ENCODE data around the gene NHERF1. TPM values are rescaled to one million over a fixed set of nuclear protein-coding genes. Genes with fewer than 3 reads are reported as not detected.

Gene NHERF1
- total and polyA plus RNA-seq, 2 of the 8 experiments (the other 6 are each of a cell fraction or from before 2014, with no cell fraction given) = 92.9 to 99.2 TPM

DNA sequence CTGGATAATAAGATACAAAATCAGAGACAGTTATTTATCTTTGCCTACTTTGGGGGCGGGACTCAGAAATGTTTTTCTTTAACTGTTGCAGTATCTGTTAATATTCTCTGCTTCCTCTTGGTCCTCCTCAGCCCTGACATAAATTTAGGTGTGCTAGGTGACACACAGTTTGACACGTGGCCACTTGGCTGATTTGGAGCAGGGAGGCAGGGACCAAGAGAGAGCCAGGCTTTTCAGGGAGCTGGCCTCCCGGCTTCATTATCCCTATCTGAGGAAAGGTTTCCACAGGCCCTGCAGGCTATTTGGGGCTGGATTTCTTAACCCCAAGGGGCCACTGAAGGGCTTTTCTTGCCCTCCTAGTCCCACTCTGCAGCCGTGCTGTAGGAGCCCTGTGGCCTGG, 47.8 kb downstream of the NHERF1 start:
- no peak overlapping the region for H3K18ac ChIP-seq (ENCODE audit: extremely low read depth, low read length)
- H3K36me3 ChIP-seq (ENCODE audit: control insufficient read depth in 2 of 4, insufficient read depth in 4 of 4, low read length in 3 of 4) = peaks cover 0 to 29% (median 6%) of the 10 kb centered on the region in 4 experiments; a peak in 7 of 8 replicates
- no peaks in the 10 kb centered on the region for H3K23me2 ChIP-seq (ENCODE audit: low read depth, low read length)
- no peak overlapping the region for H2AFZ ChIP-seq (ENCODE audit: low read length)
- H3K79me2 ChIP-seq (ENCODE audit: control insufficient read depth in 1 of 2, insufficient read depth in 2 of 2, low read length in 2 of 2) = no peaks in the 10 kb centered on the region
- ChIA-PET CTCF (ENCODE audit: partially characterized antibody) (interaction anchor here (1.6 to 99.6 kb wide), 4 partner anchors 13 to 50 kb away, joined by 5 to 2981 read pairs (median 16); partner anchors contain the start of genes FDXR and GRIN2C), POLR2A (ENCODE audit: partially characterized antibody) (interaction anchor here (0.8 kb wide), 1 partner anchor 12 kb away, joined by 4 read pairs; no protein-coding TSS in a partner anchor)
- H2BK12ac ChIP-seq (ENCODE audit: low read depth, low read length) = no peak overlapping the region
- no peak overlapping the region for H3K23ac ChIP-seq (ENCODE audit: insufficient read length)
- no peak overlapping the region for H3K56ac ChIP-seq (replicated peaks; ENCODE audit: insufficient read length, low read depth, low read length)
- no peak overlapping the region for H3K4ac ChIP-seq (replicated peaks; ENCODE audit: insufficient read length, low read depth, low read length)
- no peak overlapping the region for H2BK15ac ChIP-seq (ENCODE audit: low read length)
- no peak overlapping the region for H4K91ac ChIP-seq (replicated peaks; ENCODE audit: insufficient read length, low read length)
- no peak overlapping the region for H2BK20ac ChIP-seq (ENCODE audit: low read length)
- H3K4me2 ChIP-seq (ENCODE audit: insufficient read depth in 1 of 2, low read depth in 2 of 2, low read length in 2 of 2) = no peak overlapping the region
- no peak overlapping the region for H4K8ac ChIP-seq (ENCODE audit: extremely low read depth, insufficient read depth, low read length)
- H3K9ac ChIP-seq (replicated peaks in 1 of 4; ENCODE audit: extremely low read depth in 1 of 4, low read depth in 3 of 4, low read length in 3 of 4) = no peak overlapping the region
- FAIRE-seq (no peak), DNase-seq (ENCODE audit: low read depth in 1 of 2, low spot score in 2 of 2) (no peak)
- H4K5ac ChIP-seq (ENCODE audit: insufficient read length, low read depth, low read length) = no peak overlapping the region
- WGBS, 2 experiments (ENCODE audit: extremely low coverage in 1 of 2, insufficient coverage in 1 of 2, insufficient read length in 1 of 2, insufficient replicate concordance in 2 of 2, low coverage in 1 of 2, low lambda C conversion rate in 2 of 2, missing lambda C conversion rate in 1 of 2) = 84% methylated on average over 4 of the region's 4 CpGs; no CpG with 5 or more reads in 1 of the 2 experiments
- no peak overlapping the region for H3K14ac ChIP-seq (ENCODE audit: insufficient read length)
- H3K79me1 ChIP-seq (ENCODE audit: low read depth, low read length) = no peaks in the 10 kb centered on the region
- no peak overlapping the region for H3K4me3 ChIP-seq (ENCODE audit: extremely low read depth in 1 of 4, insufficient read depth in 2 of 4, low read depth in 3 of 4, low read length in 4 of 4)
- no peak overlapping the region for H2BK5ac ChIP-seq (ENCODE audit: low read depth, low read length)
- no peaks in the 10 kb centered on the region for H3K9me3 ChIP-seq (ENCODE audit: insufficient read depth in 2 of 2, low read depth in 1 of 2, low read length in 1 of 2)
- no peak overlapping the region for H2AK5ac ChIP-seq (ENCODE audit: low read depth, low read length)
- no peaks in the 10 kb centered on the region for H3K4me1 ChIP-seq (replicated peaks in 1 of 4; ENCODE audit: control insufficient read depth in 3 of 4, insufficient read depth in 4 of 4, low read length in 3 of 4)
- H2BK120ac ChIP-seq (replicated peaks; ENCODE audit: low read depth, low read length) = no peak overlapping the region
- peaks cover 0 to 11% of the 10 kb centered on the region in 2 experiments for H4K20me1 ChIP-seq (replicated peaks in 1 of 2; ENCODE audit: control insufficient read depth in 1 of 2, insufficient read depth in 2 of 2, low read length in 2 of 2)
- H3K27ac ChIP-seq (ENCODE audit: low read depth, low read length) = no peak overlapping the region
- H3K27me3 ChIP-seq (replicated peaks in 1 of 4; ENCODE audit: control insufficient read depth in 3 of 4, extremely low read depth in 1 of 4, insufficient read depth in 3 of 4, low read length in 3 of 4) = no peaks in the 10 kb centered on the region
- TF ChIP-seq SUZ12 (IDR thresholded peaks at IDR 0.05; ENCODE audit: low read length) = no peak
- TF ChIP-seq SP2 (IDR thresholded peaks at IDR 0.05; ENCODE audit: low read length) = no peak
- no peak for TF ChIP-seq HDAC2 (IDR thresholded peaks at IDR 0.05; ENCODE audit: borderline replicate concordance in 1 of 2, low read depth in 2 of 2, low read length in 2 of 2)
- no peak for TF ChIP-seq GTF2F1 (IDR thresholded peaks at IDR 0.05; ENCODE audit: borderline replicate concordance, low read depth, low read length)
- no peak for TF ChIP-seq SP4 (IDR thresholded peaks at IDR 0.05; ENCODE audit: low read length)
- TF ChIP-seq TBP (IDR thresholded peaks at IDR 0.05; ENCODE audit: low read depth, low read length) = no peak
- TF ChIP-seq ATF2 (IDR thresholded peaks at IDR 0.05; ENCODE audit: low read length) = no peak
- no peak for TF ChIP-seq PHF8 (conservative IDR thresholded peaks at IDR 0.05; ENCODE audit: low read depth, low read length)
- no peak for TF ChIP-seq TAF1 (IDR thresholded peaks at IDR 0.05; ENCODE audit: low read depth, low read length)
- TF ChIP-seq BRCA1 (IDR thresholded peaks at IDR 0.05; ENCODE audit: low read depth, low read length) = no peak
- TF ChIP-seq SIX5 (IDR thresholded peaks at IDR 0.05; ENCODE audit: low read depth, low read length) = no peak
- TF ChIP-seq RXRA (IDR thresholded peaks at IDR 0.05; ENCODE audit: insufficient read depth, low read depth, low read length) = no peak
- TF ChIP-seq HDAC6 (IDR thresholded peaks at IDR 0.05; ENCODE audit: low read depth, low read length) = no peak

Data from H1 (cell line).